Femur (tissue), 1 donor: Measurements from ENCODE around the gene EPN2.

ENCODE experiments used
- DNase-seq: peaks from one replicate; pipeline ENCODE4 v3.0.0-alpha.2; 2017

The EPN2 gene

GRCh38 chr17:19369846-19370492, 132.8 kb downstream of the EPN2 start:
- no peak for DNase-seq

- peak; percentile 67 for DNase-seq
Observed at GRCh38 chr17:19370493-19370960, 133.4 kb downstream of the EPN2 start.

GRCh38 chr17:19371259-19372010, 134.3 kb downstream of the EPN2 start:
- DNase-seq, result no peak

- no peak for DNase-seq
Observed at GRCh38 chr17:19372011-19372370, 134.8 kb downstream of the EPN2 start.

GRCh38 chr17:19372439-19372838, 135.3 kb downstream of the EPN2 start:
- DNase-seq, result no peak

- DNase-seq, result no peak
Observed at GRCh38 chr17:19372866-19373504, 135.8 kb downstream of the EPN2 start.

GRCh38 chr17:19374136-19374535, 137.0 kb downstream of the EPN2 start:
- DNase-seq, result no peak

- DNase-seq, result no peak
Observed at GRCh38 chr17:19375732-19376131, 138.6 kb downstream of the EPN2 start.

- DNase-seq, result no peak
Observed at GRCh38 chr17:19376811-19377210, 139.6 kb downstream of the EPN2 start.

GRCh38 chr17:19377602-19378415, 140.6 kb downstream of the EPN2 start:
- DNase-seq, result peak; percentile 100

- DNase-seq, result no peak
Observed at GRCh38 chr17:19378416-19379360, 141.5 kb downstream of the EPN2 start, which contains the start of gene MAPK7. TSS of gene MAPK7 (plus strand) at chr17:19378498. CDS start at chr17:19378901, 403 bp downstream.

- no peak for DNase-seq
Observed at GRCh38 chr17:19379361-19380065, 142.3 kb downstream of the EPN2 start.

- DNase-seq, result no peak
Observed at GRCh38 chr17:19380481-19381301, 143.5 kb downstream of the EPN2 start.

GRCh38 chr17:19381361-19381740, 144.2 kb downstream of the EPN2 start:
- DNase-seq, result no peak

GRCh38 chr17:19381741-19382444, 144.7 kb downstream of the EPN2 start:
- peak; percentile 26 for DNase-seq

GRCh38 chr17:19382531-19383444, 145.6 kb downstream of the EPN2 start:
- peak; percentile 18 for DNase-seq

GRCh38 chr17:19383681-19384470, 146.7 kb downstream of the EPN2 start:
- peak; percentile 55 for DNase-seq
